GM18873 (cell line): Measurements from ENCODE around the gene GRK4.
A peak's percentile ranks its signal among the peaks of the same experiment; 100 is the strongest.
"Not testable (repeated sequence)": the region's sequence is repeated elsewhere in the genome, so short reads cannot be mapped to it uniquely, and the experiment has no call there.

Experiments
- ATAC-seq: cut with Tn5 transposase; IDR thresholded peaks from one replicate; pipeline ENCODE4 v1.9.1; 2021; ENCODE audit warnings: mild to moderate bottlenecking, moderate library complexity, moderate number of reproducible peaks; ENCODE audit not compliant: unreplicated experiment, low FRiP score

Gene GRK4

GRCh38 chr4:3031357-3032082 lies 68.1 kb downstream of the GRK4 start:
- ATAC-seq: no peak

GRCh38 chr4:3034231-3034630 lies 70.9 kb downstream of the GRK4 start:
- no peak for ATAC-seq

- ATAC-seq: no peak
Observed at GRCh38 chr4:3035249-3035648, 71.9 kb downstream of the GRK4 start.

GRCh38 chr4:3035674-3036073 lies 72.3 kb downstream of the GRK4 start:
- no peak for ATAC-seq

GRCh38 chr4:3036131-3036952 lies 73.0 kb downstream of the GRK4 start:
- no peak for ATAC-seq

GRCh38 chr4:3037957-3038461 lies 74.6 kb downstream of the GRK4 start:
- no peak for ATAC-seq

- ATAC-seq: no peak
Observed at GRCh38 chr4:3039706-3040366, 76.5 kb downstream of the GRK4 start.

- no peak for ATAC-seq
Observed at GRCh38 chr4:3040452-3041191, 77.3 kb downstream of the GRK4 start.

GRCh38 chr4:3041192-3042142 lies 78.1 kb downstream of the GRK4 start:
- no peak for ATAC-seq

GRCh38 chr4:3042226-3042625 lies 78.9 kb downstream of the GRK4 start:
- no peak for ATAC-seq

GRCh38 chr4:3043282-3044020 lies 80.1 kb downstream of the GRK4 start:
- ATAC-seq: no peak

GRCh38 chr4:3044870-3045819 lies 81.8 kb downstream of the GRK4 start:
- ATAC-seq: no peak

GRCh38 chr4:3046162-3046561 lies 82.8 kb downstream of the GRK4 start:
- no peak for ATAC-seq

GRCh38 chr4:3046623-3047022 lies 83.3 kb downstream of the GRK4 start:
- no peak for ATAC-seq

- peak; percentile 81 for ATAC-seq
Observed at GRCh38 chr4:3047464-3048286, 84.3 kb downstream of the GRK4 start.

GRCh38 chr4:3051141-3051897 lies 87.9 kb downstream of the GRK4 start:
- not testable (repeated sequence) for ATAC-seq
